ENCODE data around the gene C9orf57.

DNA sequence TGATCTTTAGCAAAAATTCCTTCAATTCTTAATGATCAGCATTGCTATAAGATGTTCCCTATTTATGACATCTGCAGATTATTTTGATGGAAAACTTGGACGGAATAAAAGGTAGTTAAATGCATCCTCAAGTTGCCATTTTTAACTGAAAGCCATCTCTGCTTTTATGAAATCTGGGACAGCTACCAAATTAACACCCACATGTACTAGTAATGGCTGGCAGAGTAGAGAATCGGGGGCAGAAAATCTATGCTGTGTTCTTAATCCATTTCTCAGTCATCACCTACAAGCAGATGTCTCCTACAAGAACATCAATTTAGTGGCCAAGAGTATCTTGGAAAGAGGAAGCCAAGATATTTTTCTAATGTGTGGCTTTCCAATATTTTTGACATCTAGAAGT is 22.1 kb upstream of the C9orf57 start:
- TF ChIP-seq POLR2A (IDR thresholded peaks at IDR 0.05) = no peak
- TF ChIP-seq POLR2AphosphoS5 (IDR thresholded peaks at IDR 0.05) = no peak
- TF ChIP-seq, protein P1, sequence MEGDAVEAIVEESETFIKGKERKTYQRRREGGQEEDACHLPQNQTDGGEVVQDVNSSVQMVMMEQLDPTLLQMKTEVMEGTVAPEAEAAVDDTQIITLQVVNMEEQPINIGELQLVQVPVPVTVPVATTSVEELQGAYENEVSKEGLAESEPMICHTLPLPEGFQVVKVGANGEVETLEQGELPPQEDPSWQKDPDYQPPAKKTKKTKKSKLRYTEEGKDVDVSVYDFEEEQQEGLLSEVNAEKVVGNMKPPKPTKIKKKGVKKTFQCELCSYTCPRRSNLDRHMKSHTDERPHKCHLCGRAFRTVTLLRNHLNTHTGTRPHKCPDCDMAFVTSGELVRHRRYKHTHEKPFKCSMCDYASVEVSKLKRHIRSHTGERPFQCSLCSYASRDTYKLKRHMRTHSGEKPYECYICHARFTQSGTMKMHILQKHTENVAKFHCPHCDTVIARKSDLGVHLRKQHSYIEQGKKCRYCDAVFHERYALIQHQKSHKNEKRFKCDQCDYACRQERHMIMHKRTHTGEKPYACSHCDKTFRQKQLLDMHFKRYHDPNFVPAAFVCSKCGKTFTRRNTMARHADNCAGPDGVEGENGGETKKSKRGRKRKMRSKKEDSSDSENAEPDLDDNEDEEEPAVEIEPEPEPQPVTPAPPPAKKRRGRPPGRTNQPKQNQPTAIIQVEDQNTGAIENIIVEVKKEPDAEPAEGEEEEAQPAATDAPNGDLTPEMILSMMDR (IDR thresholded peaks at IDR 0.05) = no peak
- no peak for TF ChIP-seq EP300 (IDR thresholded peaks at IDR 0.05)

Data from gastroesophageal sphincter (tissue), 3 donors.